HL-60 (cell line): ENCODE results near the gene BTLA.
A peak's percentile ranks its signal among the peaks of the same experiment; 100 is the strongest.

Experiments
- DNase-seq, 2 experiments: peaks; one replicate each; pipeline ENCODE4 v3.0.0-alpha.2; 2010 to 2020; ENCODE audit warnings: low read depth in 1 of 2, low spot score in 1 of 2
- H3K27ac ChIP-seq: fragments of 250-450 bp; sonication (Bioruptor Pico); replicated peaks from 2 replicates; pipeline ENCODE4 v1.5.1; 2020; ENCODE audit warnings: mild to moderate bottlenecking, moderate library complexity
- H3K27me3 ChIP-seq: fragments of 250-450 bp; sonication (Bioruptor Pico); 2 replicates; pipeline ENCODE4 v1.5.1; 2021; ENCODE audit warnings: mild to moderate bottlenecking, moderate library complexity; ENCODE audit not compliant: insufficient read depth, poor library complexity, severe bottlenecking
- H3K4me3 ChIP-seq: replicated peaks from 2 replicates; pipeline ENCODE4 v1.5.1; 2011; ENCODE audit warnings: mild to moderate bottlenecking, control low read depth, low read length; ENCODE audit not compliant: insufficient read depth
- GABPA ChIP-seq: IDR thresholded peaks from 2 replicates; pipeline ENCODE4 v1.6.1; 2012; ENCODE audit warnings: low read depth
- POLR2AphosphoS5 ChIP-seq: IDR thresholded peaks from 2 replicates; pipeline ENCODE4 v1.6.1; 2012; ENCODE audit warnings: low read depth
- SPI1 ChIP-seq: IDR thresholded peaks from 2 replicates; pipeline ENCODE4 v1.6.1; 2012; ENCODE audit warnings: low read depth, mild to moderate bottlenecking, borderline replicate concordance
- TF ChIP-seq, protein P1 (sequence below): IDR thresholded peaks from 2 replicates; pipeline ENCODE4 v1.6.1; 2012; ENCODE audit warnings: low read depth; ENCODE audit not compliant: insufficient replicate concordance
- TF ChIP-seq, protein P2 (sequence below): IDR thresholded peaks from one replicate; pipeline ENCODE4 v1.5.1; 2011; ENCODE audit warnings: low read length, control low read depth, inconsistent platforms; ENCODE audit not compliant: insufficient read depth

Gene BTLA

GRCh38 chr3:112477891-112478290, 21.4 kb downstream of the BTLA start:
- TF ChIP-seq, protein P1, sequence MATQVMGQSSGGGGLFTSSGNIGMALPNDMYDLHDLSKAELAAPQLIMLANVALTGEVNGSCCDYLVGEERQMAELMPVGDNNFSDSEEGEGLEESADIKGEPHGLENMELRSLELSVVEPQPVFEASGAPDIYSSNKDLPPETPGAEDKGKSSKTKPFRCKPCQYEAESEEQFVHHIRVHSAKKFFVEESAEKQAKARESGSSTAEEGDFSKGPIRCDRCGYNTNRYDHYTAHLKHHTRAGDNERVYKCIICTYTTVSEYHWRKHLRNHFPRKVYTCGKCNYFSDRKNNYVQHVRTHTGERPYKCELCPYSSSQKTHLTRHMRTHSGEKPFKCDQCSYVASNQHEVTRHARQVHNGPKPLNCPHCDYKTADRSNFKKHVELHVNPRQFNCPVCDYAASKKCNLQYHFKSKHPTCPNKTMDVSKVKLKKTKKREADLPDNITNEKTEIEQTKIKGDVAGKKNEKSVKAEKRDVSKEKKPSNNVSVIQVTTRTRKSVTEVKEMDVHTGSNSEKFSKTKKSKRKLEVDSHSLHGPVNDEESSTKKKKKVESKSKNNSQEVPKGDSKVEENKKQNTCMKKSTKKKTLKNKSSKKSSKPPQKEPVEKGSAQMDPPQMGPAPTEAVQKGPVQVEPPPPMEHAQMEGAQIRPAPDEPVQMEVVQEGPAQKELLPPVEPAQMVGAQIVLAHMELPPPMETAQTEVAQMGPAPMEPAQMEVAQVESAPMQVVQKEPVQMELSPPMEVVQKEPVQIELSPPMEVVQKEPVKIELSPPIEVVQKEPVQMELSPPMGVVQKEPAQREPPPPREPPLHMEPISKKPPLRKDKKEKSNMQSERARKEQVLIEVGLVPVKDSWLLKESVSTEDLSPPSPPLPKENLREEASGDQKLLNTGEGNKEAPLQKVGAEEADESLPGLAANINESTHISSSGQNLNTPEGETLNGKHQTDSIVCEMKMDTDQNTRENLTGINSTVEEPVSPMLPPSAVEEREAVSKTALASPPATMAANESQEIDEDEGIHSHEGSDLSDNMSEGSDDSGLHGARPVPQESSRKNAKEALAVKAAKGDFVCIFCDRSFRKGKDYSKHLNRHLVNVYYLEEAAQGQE = no peak
- TF ChIP-seq SPI1 = peak; percentile 76
- Histone ChIP-seq H3K27me3 (no peaks in the 10 kb centered on the region), H3K4me3 (no peak overlapping the region), H3K27ac (peak overlapping the region; percentile 67)
- peak; percentile 51 to 63 for DNase-seq

DNA sequence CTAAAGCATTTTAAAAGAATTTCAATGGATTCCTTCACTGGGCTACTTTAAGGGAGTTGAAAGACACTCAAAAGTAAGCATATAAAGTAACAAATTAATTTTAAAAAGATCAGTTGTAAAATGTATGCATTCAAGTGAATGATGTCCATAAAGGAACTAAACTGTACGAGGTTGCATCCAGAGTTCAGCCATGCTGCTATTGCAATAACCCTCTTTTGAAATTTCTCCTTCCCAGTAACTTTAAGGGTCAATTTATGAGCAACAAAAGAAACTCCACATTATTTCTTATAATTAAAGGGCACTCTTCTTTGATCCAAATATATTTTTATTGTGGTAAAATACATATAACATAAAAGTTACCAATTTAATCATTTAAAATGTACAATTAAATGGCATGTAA, 22.9 kb downstream of the BTLA start:
- H3K27me3 ChIP-seq = no peaks in the 10 kb centered on the region
- DNase-seq = peak in 1 of 2 experiments; percentile 67
- H3K4me3 ChIP-seq = no peak overlapping the region
- TF ChIP-seq SPI1 (no peak), GABPA (no peak), POLR2AphosphoS5 (no peak)
- TF ChIP-seq, protein P2, sequence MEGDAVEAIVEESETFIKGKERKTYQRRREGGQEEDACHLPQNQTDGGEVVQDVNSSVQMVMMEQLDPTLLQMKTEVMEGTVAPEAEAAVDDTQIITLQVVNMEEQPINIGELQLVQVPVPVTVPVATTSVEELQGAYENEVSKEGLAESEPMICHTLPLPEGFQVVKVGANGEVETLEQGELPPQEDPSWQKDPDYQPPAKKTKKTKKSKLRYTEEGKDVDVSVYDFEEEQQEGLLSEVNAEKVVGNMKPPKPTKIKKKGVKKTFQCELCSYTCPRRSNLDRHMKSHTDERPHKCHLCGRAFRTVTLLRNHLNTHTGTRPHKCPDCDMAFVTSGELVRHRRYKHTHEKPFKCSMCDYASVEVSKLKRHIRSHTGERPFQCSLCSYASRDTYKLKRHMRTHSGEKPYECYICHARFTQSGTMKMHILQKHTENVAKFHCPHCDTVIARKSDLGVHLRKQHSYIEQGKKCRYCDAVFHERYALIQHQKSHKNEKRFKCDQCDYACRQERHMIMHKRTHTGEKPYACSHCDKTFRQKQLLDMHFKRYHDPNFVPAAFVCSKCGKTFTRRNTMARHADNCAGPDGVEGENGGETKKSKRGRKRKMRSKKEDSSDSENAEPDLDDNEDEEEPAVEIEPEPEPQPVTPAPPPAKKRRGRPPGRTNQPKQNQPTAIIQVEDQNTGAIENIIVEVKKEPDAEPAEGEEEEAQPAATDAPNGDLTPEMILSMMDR = no peak
- TF ChIP-seq, protein P1 = no peak
- peak overlapping the region; percentile 67 for H3K27ac ChIP-seq

DNA sequence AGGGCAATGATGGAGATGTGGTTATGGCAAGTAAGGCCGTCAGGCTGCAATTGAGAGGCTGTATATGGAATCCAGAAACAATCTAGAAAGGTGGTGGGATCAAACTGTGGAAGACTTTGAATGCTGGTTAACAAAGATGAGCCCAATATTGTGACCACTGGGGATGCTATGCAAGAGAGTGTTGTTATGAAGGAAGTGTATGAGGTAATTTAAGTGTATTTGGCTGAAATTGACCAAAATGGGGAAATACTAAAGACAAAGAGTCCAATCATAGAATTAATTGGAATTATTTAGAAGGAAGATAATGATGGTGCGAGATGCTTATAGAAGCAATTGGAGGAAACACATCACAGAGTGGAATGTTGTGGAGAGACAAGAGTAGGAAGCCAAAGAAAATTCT, 24.5 kb downstream of the BTLA start:
- Histone ChIP-seq H3K4me3 (no peak overlapping the region), H3K27me3 (no peaks in the 10 kb centered on the region), H3K27ac (peak overlapping the region; percentile 67)
- TF ChIP-seq, protein P2 = no peak
- TF ChIP-seq, protein P1 = no peak
- TF ChIP-seq SPI1 = no peak
- TF ChIP-seq POLR2AphosphoS5 = no peak
- no peak for TF ChIP-seq GABPA
- peak in 1 of 2 experiments; percentile 41 for DNase-seq

GRCh38 chr3:112472691-112473090, 26.6 kb downstream of the BTLA start:
- TF ChIP-seq, protein P1 = no peak
- TF ChIP-seq POLR2AphosphoS5 = no peak
- no peak for TF ChIP-seq SPI1
- TF ChIP-seq, protein P2 = no peak
- TF ChIP-seq GABPA = no peak
- peak overlapping the region; percentile 18 for H3K27ac ChIP-seq
- H3K4me3 ChIP-seq = no peak overlapping the region
- peak in 1 of 2 experiments; percentile 36 for DNase-seq
- no peaks in the 10 kb centered on the region for H3K27me3 ChIP-seq
